Measurements from ENCODE around the gene CCDC110. TPM values are rescaled to one million over a fixed set of nuclear protein-coding genes. Genes with fewer than 3 reads are reported as not detected.

The CCDC110 gene
- total and polyA plus RNA-seq, 2 of the 4 experiments (the other 2 are of a cell fraction) = 0.46 to 0.90 TPM

- Histone ChIP-seq H3K79me1 (ENCODE audit: low read depth in 1 of 2, low read length in 2 of 2) (no peaks in the 10 kb centered on the region), H3K4ac (ENCODE audit: low read depth, low read length) (no peak overlapping the region), H3K56ac (ENCODE audit: extremely low read depth, insufficient read depth, low read length) (no peak overlapping the region), H3K9ac (ENCODE audit: low read depth, low read length) (no peak overlapping the region), H3K14ac (replicated peaks; ENCODE audit: low read depth, low read length) (no peak overlapping the region), H2BK5ac (ENCODE audit: low read depth, low read length, poor library complexity, severe bottlenecking) (no peak overlapping the region), H3K4me1 (ENCODE audit: control insufficient read depth, insufficient read depth, low read length) (no peaks in the 10 kb centered on the region), H2AK9ac (replicated peaks; ENCODE audit: low read depth, low read length, poor library complexity) (no peak overlapping the region), H3K27me3 (ENCODE audit: control insufficient read depth, insufficient read depth, low read length) (peaks cover 17% of the 10 kb centered on the region), H3K27ac (ENCODE audit: insufficient read depth, low read length) (no peak overlapping the region), H4K20me1 (ENCODE audit: insufficient read depth, low read length) (no peaks in the 10 kb centered on the region), H3K4me2 (ENCODE audit: low read depth, low read length) (no peak overlapping the region), H3K23ac (ENCODE audit: low read depth, low read length) (no peak overlapping the region), H3K9me1 (ENCODE audit: insufficient read depth, low read length) (no peaks in the 10 kb centered on the region), H4K5ac (ENCODE audit: low read depth, low read length) (no peak overlapping the region), H4K91ac (ENCODE audit: insufficient read depth, low read depth, low read length) (no peak overlapping the region), H2BK15ac (ENCODE audit: low read depth, low read length) (no peak overlapping the region), H3K18ac (ENCODE audit: low read depth, low read length) (no peak overlapping the region), H2BK20ac (ENCODE audit: low read depth, low read length) (no peak overlapping the region), H2AK5ac (ENCODE audit: low read depth, low read length) (no peak overlapping the region), H3K9me3 (ENCODE audit: control insufficient read depth, insufficient read depth, low read length) (no peaks in the 10 kb centered on the region), H2BK120ac (ENCODE audit: low read depth, low read length) (no peak overlapping the region), H3K4me3 (ENCODE audit: insufficient read depth, low read depth, low read length) (no peak overlapping the region), H4K8ac (ENCODE audit: low read depth in 2 of 2, low read length in 2 of 2) (no peak overlapping the region), H2AFZ (replicated peaks; ENCODE audit: low read length, poor library complexity) (no peak overlapping the region), H3K36me3 (ENCODE audit: control insufficient read depth, insufficient read depth, low read length) (no peaks in the 10 kb centered on the region)
- DNase-seq = no peak
- BruUV-seq (replicated peaks) = no TSS peak
- no peak for ATAC-seq (ENCODE audit: low read depth)
- in situ Hi-C loops (cut with MboI; ENCODE audit: low sequenced_read_pairs) (loop anchor here (25.0 kb wide), 1 partner anchor 556 kb away; no protein-coding TSS in a partner anchor), dilution Hi-C loops (cut with HindIII; ENCODE audit: low sequenced_read_pairs, unreplicated experiment) (no loop called here), intact Hi-C loops (cut with micrococcal nuclease) (no loop called here)
- CTCF ChIA-PET = no interaction called here
- POLR2A ChIA-PET (ENCODE audit: unreplicated experiment) = no interaction called here
- WGBS, 2 experiments (ENCODE audit: extremely low coverage in 2 of 2, insufficient read length in 1 of 2) = no CpG with 5 or more reads among the region's 2 CpGs
- TF ChIP-seq MAFK (IDR thresholded peaks at IDR 0.05; ENCODE audit: low read depth, low read length) (no peak), CEBPB (IDR thresholded peaks at IDR 0.05; ENCODE audit: low read depth, low read length) (no peak), CTCF (conservative IDR thresholded peaks at IDR 0.05; ENCODE audit: low read depth, low read length) (no peak), POLR2A (IDR thresholded peaks at IDR 0.05; ENCODE audit: low read depth, low read length) (no peak), RFX5 (IDR thresholded peaks at IDR 0.05; ENCODE audit: low read depth, low read length) (no peak), RAD21 (IDR thresholded peaks at IDR 0.05; ENCODE audit: low read length) (no peak), CHD1 (IDR thresholded peaks at IDR 0.05; ENCODE audit: low read depth, low read length) (no peak), FOS (IDR thresholded peaks at IDR 0.05; ENCODE audit: low read depth, low read length) (no peak)
These were observed 9.9 kb upstream of the CCDC110 start for GRCh38 chr4:185481401-185481800.
